Mucosa of stomach (tissue), 1 donor: Measurements from ENCODE around the gene RAD51B.

Source experiments
- H3K27me3 ChIP-seq: one replicate; pipeline ENCODE4 v1.7.0; 2013; ENCODE audit warnings: mild to moderate bottlenecking, low read length; ENCODE audit not compliant: control insufficient read depth, insufficient read depth
- H3K36me3 ChIP-seq: one replicate; pipeline ENCODE4 v1.7.0; 2013; ENCODE audit warnings: low read length; ENCODE audit not compliant: control insufficient read depth, insufficient read depth
- H3K4me1 ChIP-seq: one replicate; pipeline ENCODE4 v1.7.0; 2013; ENCODE audit warnings: mild to moderate bottlenecking, low read length; ENCODE audit not compliant: control insufficient read depth, insufficient read depth
- H3K4me3 ChIP-seq: one replicate; pipeline ENCODE4 v1.7.0; 2013; ENCODE audit warnings: low read length
- H3K9ac ChIP-seq: one replicate; pipeline ENCODE4 v1.7.0; 2013; ENCODE audit warnings: mild to moderate bottlenecking, low read length, moderate library complexity
- H3K9me3 ChIP-seq: one replicate; pipeline ENCODE4 v1.7.0; 2013; ENCODE audit warnings: mild to moderate bottlenecking, low read length, moderate library complexity; ENCODE audit not compliant: control insufficient read depth
- donor health status: Pancreatic carcinoma.

RAD51B gene

DNA sequence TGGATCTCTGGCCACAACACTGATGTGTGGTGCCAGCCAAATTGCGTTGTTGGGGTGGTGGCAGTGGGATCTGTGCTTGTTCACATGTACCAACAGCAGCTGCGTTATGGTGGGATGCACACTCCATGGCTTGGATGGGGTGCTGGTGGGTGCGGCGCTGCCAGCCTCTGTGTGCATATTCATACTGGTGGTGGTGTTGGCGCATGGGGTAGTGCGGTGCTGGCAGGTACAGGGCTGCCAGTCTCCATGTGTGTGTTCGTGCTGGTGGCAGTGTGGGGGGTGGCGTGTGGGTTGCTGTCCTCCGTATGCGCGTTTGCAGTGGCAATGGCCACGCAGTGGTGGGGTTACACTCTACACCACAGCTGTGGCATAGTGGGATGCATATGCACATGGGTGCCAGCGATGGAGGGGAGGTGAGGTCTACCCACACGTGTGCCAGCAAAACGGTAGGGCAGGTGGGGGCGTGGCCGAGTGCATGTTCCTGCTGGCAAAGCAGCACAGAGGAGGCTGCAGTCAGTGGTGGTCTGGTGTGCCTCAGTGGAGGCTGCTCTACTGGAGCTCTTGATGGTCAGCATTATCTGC lies 26.5 kb downstream of the RAD51B start:
- no peak overlapping the region for H3K4me3 ChIP-seq
- no peaks in the 10 kb centered on the region for H3K9me3 ChIP-seq
- H3K36me3 ChIP-seq, result no peaks in the 10 kb centered on the region
- no peaks in the 10 kb centered on the region for H3K27me3 ChIP-seq
- no peaks in the 10 kb centered on the region for H3K4me1 ChIP-seq
- H3K9ac ChIP-seq, result no peak overlapping the region

DNA sequence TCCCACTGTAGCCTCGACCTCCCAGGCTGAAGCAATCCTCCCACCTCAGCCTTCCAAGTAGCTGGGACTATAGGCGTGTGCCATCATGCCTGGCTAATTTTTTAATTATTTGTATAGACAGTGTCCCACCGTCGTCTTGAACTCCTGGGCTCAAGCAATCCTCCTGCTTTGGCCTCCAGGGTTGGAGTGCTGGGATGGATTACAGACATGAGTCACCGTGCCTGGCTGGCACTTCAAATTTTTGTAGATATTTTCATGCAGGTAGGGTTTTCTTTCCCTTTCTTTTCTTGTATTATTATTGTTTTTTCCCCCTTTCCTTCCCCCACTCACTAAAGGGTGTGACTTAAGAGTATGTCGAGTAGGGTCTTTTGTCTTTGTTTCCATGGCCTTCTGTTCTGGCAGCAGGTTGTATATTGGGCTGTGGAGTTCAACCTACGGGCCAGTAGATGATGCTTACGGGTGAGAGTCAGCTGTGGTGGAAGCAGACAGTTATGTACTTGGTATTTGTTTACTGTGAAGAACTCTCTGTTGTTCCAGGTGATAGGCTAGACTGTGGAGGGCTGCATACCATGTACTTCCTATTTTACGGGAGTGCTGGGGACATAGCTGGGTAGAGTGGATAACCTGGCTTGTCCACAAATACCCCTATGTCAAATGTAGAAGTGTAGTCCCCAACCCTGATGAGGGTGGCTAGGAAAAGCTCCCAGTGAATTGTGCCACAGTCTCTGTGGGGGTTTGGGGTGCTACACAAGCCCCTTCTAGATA lies 30.7 kb downstream of the RAD51B start:
- Histone ChIP-seq H3K4me3 (no peak overlapping the region), H3K36me3 (no peaks in the 10 kb centered on the region), H3K9me3 (no peaks in the 10 kb centered on the region), H3K4me1 (no peaks in the 10 kb centered on the region), H3K27me3 (no peaks in the 10 kb centered on the region), H3K9ac (no peak overlapping the region)

DNA sequence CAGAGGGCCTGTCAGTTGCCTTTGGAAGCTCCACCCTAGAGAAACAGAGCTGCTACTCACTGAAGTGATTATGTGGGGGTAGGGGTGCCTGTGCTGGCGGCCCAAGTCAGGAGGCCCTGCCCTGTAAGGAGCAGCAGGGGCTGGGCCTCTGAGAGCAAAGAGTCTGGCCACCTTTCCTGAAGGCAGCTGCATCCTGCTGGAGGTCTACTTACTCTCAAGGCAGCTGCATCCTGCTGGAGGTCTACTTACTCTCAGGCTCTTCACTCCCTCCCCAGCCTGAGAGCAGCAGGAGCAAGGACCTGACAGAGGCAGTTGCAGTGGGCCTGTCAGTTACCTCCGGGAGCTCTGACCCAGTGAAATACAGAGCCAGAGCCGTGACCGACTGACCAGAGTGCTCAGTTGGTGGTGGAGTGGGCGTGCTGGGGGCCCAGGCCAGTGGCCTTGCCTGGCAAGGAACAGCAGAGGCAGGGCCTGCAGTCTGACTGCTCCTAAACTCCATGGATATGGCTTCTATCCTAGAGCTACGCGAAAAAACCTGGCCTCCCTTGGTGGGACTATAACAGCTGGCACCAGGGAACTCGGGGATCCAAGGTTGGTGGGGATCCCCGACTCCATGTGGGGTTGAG lies 32.3 kb downstream of the RAD51B start:
- no peaks in the 10 kb centered on the region for H3K27me3 ChIP-seq
- no peaks in the 10 kb centered on the region for H3K9me3 ChIP-seq
- H3K9ac ChIP-seq, result no peak overlapping the region
- no peaks in the 10 kb centered on the region for H3K36me3 ChIP-seq
- H3K4me1 ChIP-seq, result no peaks in the 10 kb centered on the region
- no peak overlapping the region for H3K4me3 ChIP-seq

DNA sequence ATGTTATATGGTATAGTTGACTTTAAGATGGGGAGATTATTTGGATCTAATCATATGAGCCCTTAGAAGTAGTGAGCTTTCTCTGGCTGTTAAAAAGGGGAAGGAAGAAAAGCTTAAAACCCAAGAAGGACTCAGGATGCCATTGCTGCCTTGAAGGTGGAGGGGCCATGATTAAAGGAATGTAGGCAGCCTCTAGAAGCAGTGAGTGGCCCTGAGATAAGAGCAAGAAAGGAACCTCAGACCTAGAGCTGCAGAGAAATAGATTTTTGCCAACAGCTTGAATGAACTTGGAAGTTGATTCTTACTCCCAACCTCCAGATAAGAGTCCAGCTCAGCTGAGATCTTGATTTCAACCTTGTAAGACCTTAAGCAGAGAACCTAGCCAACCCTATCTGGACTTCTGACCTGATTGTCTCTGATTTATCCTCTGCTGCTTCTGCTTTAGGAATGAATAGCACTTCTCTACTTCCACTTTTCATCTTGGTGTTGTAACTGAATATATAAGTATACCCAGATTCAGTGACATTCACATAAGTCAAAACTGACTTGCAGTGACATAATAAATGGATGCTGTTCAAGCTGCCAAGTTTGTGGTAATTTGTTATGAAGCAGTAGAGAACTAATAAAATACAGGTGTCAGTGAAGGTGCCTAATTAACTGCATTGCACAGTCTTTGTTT lies 33.5 kb downstream of the RAD51B start:
- Histone ChIP-seq H3K4me3 (no peak overlapping the region), H3K27me3 (no peaks in the 10 kb centered on the region), H3K9me3 (no peaks in the 10 kb centered on the region), H3K4me1 (no peaks in the 10 kb centered on the region), H3K36me3 (no peaks in the 10 kb centered on the region), H3K9ac (no peak overlapping the region)

DNA sequence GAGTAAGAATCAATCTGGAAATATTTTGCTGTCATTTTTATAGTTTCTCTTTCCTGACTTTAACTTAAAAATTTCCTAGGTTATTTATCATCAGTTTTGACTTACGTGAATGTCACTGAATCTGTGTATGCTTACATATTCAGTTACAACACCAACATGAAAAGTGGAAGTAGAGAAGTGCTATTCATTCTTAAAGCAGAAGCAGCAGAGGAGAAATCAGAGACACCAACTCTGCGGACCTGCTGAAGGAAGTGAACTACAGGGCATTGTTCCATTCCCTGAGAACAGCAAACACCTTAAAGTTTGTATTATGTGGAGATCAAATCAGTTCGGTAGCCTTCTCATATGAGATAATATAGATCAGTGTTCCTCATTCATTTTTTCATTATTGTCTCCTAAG lies 34.1 kb downstream of the RAD51B start:
- no peaks in the 10 kb centered on the region for H3K36me3 ChIP-seq

DNA sequence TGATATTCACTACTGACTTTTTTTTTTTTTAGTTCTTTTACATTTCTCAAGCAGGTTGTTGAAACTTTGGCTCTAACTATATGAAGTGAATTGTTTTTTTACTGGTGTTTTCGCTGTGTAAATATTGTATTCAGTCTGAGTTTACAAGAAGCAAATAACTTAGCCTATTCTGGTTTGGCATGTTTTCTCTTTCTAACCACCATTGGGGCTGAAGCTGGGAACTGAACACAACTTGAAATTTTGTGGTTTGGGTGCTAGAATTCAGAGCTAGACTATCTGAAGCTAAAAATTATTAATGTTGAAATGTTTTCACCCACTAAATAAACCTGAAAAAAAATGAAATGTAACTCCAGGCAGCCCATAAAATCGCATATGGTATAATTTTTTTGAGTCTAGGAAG lies 37.2 kb downstream of the RAD51B start:
- no peak overlapping the region for H3K9ac ChIP-seq
- no peaks in the 10 kb centered on the region for H3K4me1 ChIP-seq
- no peaks in the 10 kb centered on the region for H3K36me3 ChIP-seq
- no peaks in the 10 kb centered on the region for H3K9me3 ChIP-seq
- no peak overlapping the region for H3K4me3 ChIP-seq
- no peaks in the 10 kb centered on the region for H3K27me3 ChIP-seq

More for the DNA sequence above, 34.1 kb downstream of the RAD51B start:
- no peaks in the 10 kb centered on the region for H3K27me3 ChIP-seq
- H3K4me3 ChIP-seq, result no peak overlapping the region
- H3K9me3 ChIP-seq, result no peaks in the 10 kb centered on the region
- H3K9ac ChIP-seq, result no peak overlapping the region
- no peaks in the 10 kb centered on the region for H3K4me1 ChIP-seq

DNA sequence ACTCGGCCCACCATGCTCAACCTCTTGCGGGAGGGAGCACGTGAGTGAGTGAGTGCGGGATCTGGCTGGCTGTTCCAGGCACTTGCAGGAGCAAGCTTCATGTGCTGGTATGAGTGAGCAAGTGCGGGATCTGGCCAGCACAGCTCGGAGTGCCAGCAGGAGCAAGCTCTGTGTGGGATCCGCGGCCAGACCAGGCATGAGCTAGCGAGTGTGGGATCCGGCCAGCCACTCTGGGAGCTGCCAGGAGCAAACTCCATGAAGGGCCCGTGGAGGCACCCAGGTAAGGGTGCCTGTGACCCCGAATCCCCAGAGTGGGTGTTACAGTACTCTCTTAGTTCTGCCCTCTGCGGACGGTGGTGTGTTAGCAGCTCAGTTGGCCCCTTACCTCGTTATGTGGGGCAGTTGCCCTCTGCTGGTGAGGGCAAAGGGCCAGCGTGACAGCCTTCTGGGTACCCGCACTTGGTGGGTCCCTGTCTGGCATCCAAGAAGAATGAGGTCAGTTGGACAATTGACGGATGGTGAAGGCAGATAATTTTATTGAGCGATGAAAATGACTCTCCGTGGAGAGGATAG lies 38.3 kb downstream of the RAD51B start:
- Histone ChIP-seq H3K36me3 (no peaks in the 10 kb centered on the region), H3K4me1 (no peaks in the 10 kb centered on the region), H3K27me3 (no peaks in the 10 kb centered on the region), H3K9ac (no peak overlapping the region), H3K9me3 (no peaks in the 10 kb centered on the region), H3K4me3 (no peak overlapping the region)

DNA sequence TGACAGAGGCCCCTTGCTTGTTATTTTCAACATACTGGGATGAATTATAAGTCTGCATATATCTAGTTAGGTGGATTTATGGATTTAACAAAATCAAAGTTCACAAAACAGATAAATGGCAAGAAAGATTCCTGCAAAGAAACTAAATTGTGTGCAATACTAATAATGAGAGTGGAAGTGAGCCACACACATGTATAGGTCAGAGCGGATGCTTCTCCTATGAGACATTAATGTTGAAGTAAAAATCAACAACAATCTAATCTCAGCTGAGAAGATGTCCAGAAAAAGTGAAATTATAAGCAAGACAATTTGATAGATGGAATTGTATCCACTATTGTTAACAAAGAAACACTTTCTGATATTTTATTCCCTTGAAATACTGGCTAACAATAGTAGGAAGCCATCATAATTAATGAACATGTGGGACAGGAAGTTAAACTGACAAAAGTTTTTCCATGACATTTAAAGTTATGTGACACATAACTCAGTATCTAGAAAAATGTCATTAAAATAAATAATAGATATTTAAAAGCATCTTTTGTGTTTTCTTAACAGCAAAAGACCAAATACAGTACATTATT lies 39.7 kb downstream of the RAD51B start:
- no peak overlapping the region for H3K4me3 ChIP-seq

DNA sequence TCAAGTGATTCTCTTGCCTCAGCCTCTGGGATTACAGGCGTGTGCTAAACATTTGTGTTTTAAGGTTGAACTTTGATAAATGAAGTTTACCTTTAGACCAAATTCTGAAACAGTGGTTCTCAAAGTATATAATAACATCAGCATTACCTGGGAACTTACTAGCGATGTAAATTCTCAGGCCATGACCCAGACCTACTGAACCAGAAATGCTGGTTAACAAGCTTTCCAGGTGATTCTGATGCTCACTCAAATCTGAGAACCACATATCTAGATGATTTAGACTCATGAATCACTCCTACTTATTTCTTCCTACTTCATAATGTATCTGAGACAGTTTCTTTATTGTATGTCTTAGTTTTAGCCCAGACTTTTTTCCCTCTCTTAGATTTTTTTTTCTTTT lies 43.6 kb downstream of the RAD51B start:
- H3K4me3 ChIP-seq, result no peak overlapping the region
- no peak overlapping the region for H3K9ac ChIP-seq
- no peaks in the 10 kb centered on the region for H3K9me3 ChIP-seq
- no peaks in the 10 kb centered on the region for H3K36me3 ChIP-seq
- H3K4me1 ChIP-seq, result peaks cover 6% of the 10 kb centered on the region
- H3K27me3 ChIP-seq, result no peaks in the 10 kb centered on the region

More for the DNA sequence above, 39.7 kb downstream of the RAD51B start:
- no peak overlapping the region for H3K9ac ChIP-seq
- H3K27me3 ChIP-seq, result no peaks in the 10 kb centered on the region
- H3K9me3 ChIP-seq, result no peaks in the 10 kb centered on the region
- no peaks in the 10 kb centered on the region for H3K36me3 ChIP-seq
- H3K4me1 ChIP-seq, result no peaks in the 10 kb centered on the region

DNA sequence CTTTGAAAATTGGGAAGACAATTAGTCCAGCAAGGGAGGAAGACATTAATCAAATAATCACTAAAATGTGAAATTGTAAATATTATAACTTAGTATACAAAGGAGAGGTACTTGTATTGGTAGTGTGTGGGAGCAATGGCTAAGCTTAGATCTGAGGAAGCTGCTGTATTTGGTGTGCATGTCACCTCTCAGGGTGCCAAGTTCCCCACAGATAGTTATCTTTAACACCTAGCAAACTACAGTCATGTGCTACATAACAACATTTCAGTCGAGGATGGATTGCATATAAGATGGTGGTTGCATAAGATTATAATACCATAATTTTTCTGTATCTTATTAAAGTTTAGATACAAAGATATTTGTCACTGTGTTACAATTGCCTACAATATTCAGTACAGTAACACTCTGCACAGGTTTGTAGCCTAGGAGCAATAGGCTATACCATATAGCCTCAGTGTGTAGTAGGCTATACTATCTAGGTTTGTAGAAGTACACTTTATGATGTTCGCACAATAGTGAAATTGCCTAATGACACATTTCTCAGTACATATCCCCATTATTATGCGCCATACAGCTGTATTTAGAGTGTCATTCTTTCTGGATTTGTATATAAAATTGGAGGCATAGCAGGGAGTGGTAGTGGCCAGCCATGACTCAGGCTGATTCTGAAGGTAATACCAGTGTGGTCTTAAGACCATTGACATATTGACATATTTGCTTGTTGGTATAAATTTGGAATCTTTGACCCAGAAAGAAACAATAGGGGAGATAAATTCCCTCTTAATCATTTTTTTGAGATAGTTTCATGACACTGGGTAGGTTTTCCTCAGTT lies 55.8 kb downstream of the RAD51B start:
- no peak overlapping the region for H3K4me3 ChIP-seq
- H3K36me3 ChIP-seq, result no peaks in the 10 kb centered on the region
- no peaks in the 10 kb centered on the region for H3K27me3 ChIP-seq

DNA sequence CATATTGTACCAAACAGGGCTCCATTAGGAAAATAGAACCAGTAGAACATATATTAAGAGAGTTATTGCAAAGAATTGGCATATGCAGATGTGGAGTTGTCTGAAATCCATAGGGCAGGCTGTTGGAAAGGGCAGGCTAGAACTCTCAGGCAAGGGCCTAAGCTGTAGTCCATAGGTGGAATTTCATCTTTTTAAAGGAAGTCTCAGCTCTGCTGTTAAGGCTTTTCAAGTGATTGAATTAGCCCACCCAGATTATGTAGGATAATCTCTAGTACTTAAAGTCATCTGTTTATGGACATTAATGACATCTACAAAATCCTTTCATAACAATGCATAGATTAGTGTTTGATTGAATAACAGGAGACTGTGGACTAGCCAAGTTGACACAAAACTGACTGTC lies 59.4 kb downstream of the RAD51B start:
- H3K36me3 ChIP-seq, result no peaks in the 10 kb centered on the region
- no peaks in the 10 kb centered on the region for H3K27me3 ChIP-seq
- no peaks in the 10 kb centered on the region for H3K4me1 ChIP-seq
- H3K9ac ChIP-seq, result no peak overlapping the region
- H3K4me3 ChIP-seq, result no peak overlapping the region
- no peaks in the 10 kb centered on the region for H3K9me3 ChIP-seq

More for the DNA sequence above, 55.8 kb downstream of the RAD51B start:
- H3K9ac ChIP-seq, result no peak overlapping the region
- H3K9me3 ChIP-seq, result no peaks in the 10 kb centered on the region
- no peaks in the 10 kb centered on the region for H3K4me1 ChIP-seq
